Activated CD4-positive, alpha-beta memory T cell treated with anti-CD3 and anti-CD28 coated beads for 36 hours (primary cell): ENCODE measurements around the gene PACS2. TPM values are rescaled to one million over a fixed set of nuclear protein-coding genes. Genes with fewer than 3 reads are reported as not detected.
"Not testable (repeated sequence)": the region's sequence is repeated elsewhere in the genome, so short reads cannot be mapped to it uniquely, and the experiment has no call there.

Experiments used
- CTCF ChIA-PET: fragments of 350-600 bp; sonication (Branson Sonifier 250); formaldehyde crosslinking; loops from one replicate; lab custom pipeline; 2021; ENCODE audit warnings: antibody characterized with exemption, inconsistent platforms; lab: Charles Lee
- POLR2A ChIA-PET: fragments of 350-600 bp; sonication (Branson Sonifier 250); formaldehyde crosslinking; loops from one replicate; lab custom pipeline; 2021; ENCODE audit warnings: antibody characterized with exemption; lab: Charles Lee
- DNase-seq: peaks from one replicate; pipeline ENCODE4 v3.0.0-alpha.2; 2020
- H3K27ac Mint-ChIP-seq: one replicate; pipeline ENCODE4 v1.8.0; 2021; ENCODE audit warnings: mixed read lengths
- H3K27me3 Mint-ChIP-seq: one replicate; pipeline ENCODE4 v1.8.0; 2021; ENCODE audit warnings: mixed read lengths
- H3K36me3 Mint-ChIP-seq: one replicate; pipeline ENCODE4 v1.8.0; 2021; ENCODE audit warnings: mixed read lengths
- H3K4me1 Mint-ChIP-seq: one replicate; pipeline ENCODE4 v1.8.0; 2021; ENCODE audit warnings: low read depth, mixed read lengths
- H3K4me3 Mint-ChIP-seq: one replicate; pipeline ENCODE4 v1.8.0; 2021; ENCODE audit warnings: mild to moderate bottlenecking, mixed read lengths
- H3K9me3 Mint-ChIP-seq: one replicate; pipeline ENCODE4 v1.8.0; 2021; ENCODE audit warnings: mixed read lengths
- intact Hi-C: fragments of 100-400 bp; cut with micrococcal nuclease; formaldehyde crosslinking; loops from one replicate; pipeline ENCODE4 v1.15.1; 2023
- total RNA-seq, 2 experiments: library from RNA; stranded (reverse); gene quantifications; one replicate each; pipeline ENCODE4 v1.2.3, GENCODE V29; 2021

Gene PACS2
- total RNA-seq, 2 experiments from 2014 or later, result 32.3 to 36.6 TPM

DNA sequence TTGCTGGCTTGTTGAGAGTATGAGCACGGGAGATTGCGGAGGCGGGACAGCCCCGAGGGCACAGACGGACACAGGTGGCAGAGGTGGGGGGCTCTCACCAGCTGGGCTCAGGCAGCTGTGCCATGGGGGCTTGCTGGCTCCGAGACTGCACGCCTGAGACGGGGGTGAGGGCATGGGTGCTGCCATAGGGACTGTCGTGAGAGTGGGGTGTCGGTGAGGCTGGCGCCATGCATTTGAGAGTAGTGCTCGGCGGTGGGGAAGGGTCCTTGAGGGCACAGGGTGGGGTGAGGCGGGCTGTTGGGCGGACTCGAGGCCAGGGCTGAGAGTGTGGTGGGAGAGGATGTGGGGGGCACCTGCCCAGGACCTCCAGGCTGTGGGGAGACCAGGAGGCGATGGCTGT, 43.1 kb downstream of the PACS2 start:
- POLR2A ChIA-PET, result no interaction called here
- H3K4me1 Mint-ChIP-seq, result no peaks in the 10 kb centered on the region
- H3K4me3 Mint-ChIP-seq, result no peak overlapping the region
- intact Hi-C loops, result no loop called here
- no peaks in the 10 kb centered on the region for H3K9me3 Mint-ChIP-seq
- no peaks in the 10 kb centered on the region for H3K27me3 Mint-ChIP-seq
- H3K27ac Mint-ChIP-seq, result no peak overlapping the region
- H3K36me3 Mint-ChIP-seq, result no peaks in the 10 kb centered on the region
- CTCF ChIA-PET, result no interaction called here
- DNase-seq, result no peak

DNA sequence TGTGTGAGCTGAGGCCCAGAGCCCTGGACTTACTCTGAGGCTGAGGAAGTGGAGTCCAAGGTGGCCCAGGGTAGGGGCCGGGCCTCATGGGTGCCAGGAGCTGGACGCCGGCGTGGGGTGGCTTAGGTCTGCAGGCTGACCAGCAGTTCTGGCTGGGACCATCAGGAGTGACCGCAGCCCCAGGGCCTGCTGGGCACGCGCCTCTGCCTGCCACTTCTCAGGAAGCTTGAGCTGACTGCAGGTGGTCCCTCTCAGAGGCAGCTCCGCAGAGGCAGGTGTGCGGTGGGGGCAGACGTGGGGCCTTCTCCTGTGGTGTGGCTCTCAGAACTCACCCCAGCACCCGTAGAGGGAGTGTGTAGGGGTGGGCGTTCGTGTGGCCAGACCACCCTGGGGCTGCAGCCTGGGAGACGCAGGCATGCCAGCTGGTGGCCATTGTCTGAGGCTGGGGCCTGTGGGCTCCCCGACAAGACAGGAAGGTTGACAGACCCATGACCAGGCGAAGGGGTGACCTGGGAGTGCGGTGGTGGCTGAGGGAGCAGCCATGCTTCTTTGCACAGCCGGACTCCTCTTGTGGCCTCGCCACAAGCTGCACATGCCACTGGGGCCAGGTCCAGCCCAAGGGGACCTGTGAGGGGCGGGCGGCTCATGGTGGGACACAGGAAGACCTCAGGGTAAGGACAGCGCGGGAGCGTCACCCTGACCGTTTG, 43.7 kb downstream of the PACS2 start:
- peaks cover 3% of the 10 kb centered on the region for H3K4me1 Mint-ChIP-seq
- no peaks in the 10 kb centered on the region for H3K36me3 Mint-ChIP-seq
- no peaks in the 10 kb centered on the region for H3K9me3 Mint-ChIP-seq
- no peak for DNase-seq
- CTCF ChIA-PET, result no interaction called here
- no peaks in the 10 kb centered on the region for H3K27me3 Mint-ChIP-seq
- POLR2A ChIA-PET, result no interaction called here
- H3K27ac Mint-ChIP-seq, result no peak overlapping the region
- intact Hi-C loops, result no loop called here
- no peak overlapping the region for H3K4me3 Mint-ChIP-seq

GRCh38 chr14:105358943-105359342, 44.4 kb downstream of the PACS2 start:
- ChIA-PET CTCF (no interaction called here), POLR2A (no interaction called here)
- no peak for DNase-seq
- Mint-ChIP-seq H3K4me3 (no peak overlapping the region), H3K9me3 (no peaks in the 10 kb centered on the region), H3K27me3 (peaks cover 2% of the 10 kb centered on the region), H3K4me1 (peaks cover 7% of the 10 kb centered on the region), H3K36me3 (no peaks in the 10 kb centered on the region), H3K27ac (no peak overlapping the region)
- intact Hi-C loops, result no loop called here

- H3K27me3 Mint-ChIP-seq, H3K4me1 Mint-ChIP-seq, intact Hi-C loops, H3K27ac Mint-ChIP-seq, H3K9me3 Mint-ChIP-seq, POLR2A ChIA-PET, DNase-seq, H3K36me3 Mint-ChIP-seq, H3K4me3 Mint-ChIP-seq: not testable (repeated sequence)
- CTCF ChIA-PET, result interaction anchor here (1.3 kb wide), 1 partner anchor 9 kb away, joined by 4 read pairs; no protein-coding TSS in a partner anchor
Observed at GRCh38 chr14:105361412-105361811, 46.9 kb downstream of the PACS2 start.

- Mint-ChIP-seq H3K27ac (no peak overlapping the region), H3K27me3 (peaks cover 3% of the 10 kb centered on the region), H3K9me3 (no peaks in the 10 kb centered on the region), H3K4me1 (peaks cover 9% of the 10 kb centered on the region), H3K36me3 (no peaks in the 10 kb centered on the region), H3K4me3 (no peak overlapping the region)
- POLR2A ChIA-PET, result no interaction called here
- peak; percentile 36 for DNase-seq
- intact Hi-C loops, result no loop called here
- CTCF ChIA-PET, result interaction anchor here (1.6 to 2.4 kb wide), 2 partner anchors 117 to 126 kb away, joined by 5 to 11 read pairs; no protein-coding TSS in a partner anchor
Observed at GRCh38 chr14:105363847-105364708, 49.5 kb downstream of the PACS2 start.

- Mint-ChIP-seq H3K27me3 (peaks cover 3% of the 10 kb centered on the region), H3K4me3 (no peak overlapping the region), H3K27ac (no peak overlapping the region), H3K36me3 (no peaks in the 10 kb centered on the region), H3K9me3 (no peaks in the 10 kb centered on the region), H3K4me1 (peaks cover 9% of the 10 kb centered on the region)
- DNase-seq, result no peak
- intact Hi-C loops, result no loop called here
- ChIA-PET CTCF (interaction anchor here (2.4 kb wide), 1 partner anchor 125 kb away, joined by 11 read pairs; no protein-coding TSS in a partner anchor), POLR2A (no interaction called here)
Observed at GRCh38 chr14:105365101-105365500, 50.6 kb downstream of the PACS2 start.

DNA sequence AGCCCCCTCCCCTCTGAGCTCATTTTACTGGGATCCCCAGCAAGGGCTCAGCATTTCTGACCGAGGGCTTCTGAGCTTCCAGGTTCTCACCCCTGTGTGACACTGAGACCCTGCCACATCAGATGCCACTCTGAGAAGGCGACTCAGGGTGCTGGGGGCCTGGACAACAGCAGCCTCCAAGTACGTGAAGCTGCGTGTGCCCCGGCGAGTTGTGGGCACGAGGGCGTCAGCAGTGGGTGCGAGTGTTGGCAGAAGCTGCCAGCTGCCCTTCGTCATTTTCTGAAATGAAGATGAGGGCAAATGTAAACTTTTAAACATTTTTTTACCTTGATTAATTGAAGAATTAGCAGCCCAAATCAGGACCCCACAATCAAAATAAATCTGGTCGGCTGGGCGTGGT, 51.1 kb downstream of the PACS2 start:
- peaks cover 3% of the 10 kb centered on the region for H3K27me3 Mint-ChIP-seq
- no peak overlapping the region for H3K4me3 Mint-ChIP-seq
- intact Hi-C loops, result no loop called here
- no peak overlapping the region for H3K27ac Mint-ChIP-seq
- ChIA-PET CTCF (interaction anchor here (2.4 kb wide), 1 partner anchor 124 kb away, joined by 11 read pairs; no protein-coding TSS in a partner anchor), POLR2A (no interaction called here)
- no peak for DNase-seq
- no peaks in the 10 kb centered on the region for H3K36me3 Mint-ChIP-seq
- peaks cover 9% of the 10 kb centered on the region for H3K4me1 Mint-ChIP-seq
- no peaks in the 10 kb centered on the region for H3K9me3 Mint-ChIP-seq

DNA sequence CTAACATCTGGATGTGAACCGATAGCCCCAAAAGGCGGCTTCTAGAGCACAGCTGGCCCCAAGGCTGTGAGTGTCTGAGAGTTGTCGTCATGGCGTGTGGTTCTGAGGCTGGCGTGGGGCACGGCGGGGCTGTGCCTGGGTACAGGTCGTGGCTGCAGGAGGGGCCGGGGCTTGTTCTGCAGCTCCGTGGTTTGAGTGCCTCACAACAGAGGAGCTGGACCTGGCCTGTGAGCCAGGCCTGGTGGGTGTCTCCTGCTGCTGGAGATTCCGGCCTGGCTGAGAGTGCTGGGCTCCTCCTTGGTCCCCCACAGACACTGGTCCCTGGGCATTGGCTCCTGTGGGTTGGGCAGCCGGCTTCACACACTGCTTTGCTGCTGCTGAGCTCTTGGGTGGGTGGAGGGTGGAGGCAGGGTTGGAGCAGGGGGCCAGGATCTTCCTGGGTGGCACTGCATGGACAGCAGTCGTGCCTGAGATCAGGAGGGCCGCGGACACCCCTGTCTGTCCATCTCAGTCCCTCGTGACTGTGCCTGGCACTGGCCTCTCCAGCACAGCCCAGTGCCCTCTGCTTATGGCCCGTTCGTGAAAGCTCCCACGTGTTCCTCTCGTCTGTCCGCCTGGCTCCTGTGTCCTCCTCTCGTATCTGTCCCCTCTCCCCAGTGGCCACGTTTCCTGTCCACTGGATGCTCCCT, 52.0 kb downstream of the PACS2 start:
- H3K36me3 Mint-ChIP-seq, result no peaks in the 10 kb centered on the region
- CTCF ChIA-PET, result interaction anchor here (2.4 kb wide), 1 partner anchor 123 kb away, joined by 11 read pairs; no protein-coding TSS in a partner anchor
- H3K9me3 Mint-ChIP-seq, result no peaks in the 10 kb centered on the region
- DNase-seq, result no peak
- POLR2A ChIA-PET, result no interaction called here
- no peak overlapping the region for H3K4me3 Mint-ChIP-seq
- intact Hi-C loops, result no loop called here
- H3K27me3 Mint-ChIP-seq, result peaks cover 3% of the 10 kb centered on the region
- H3K4me1 Mint-ChIP-seq, result peaks cover 9% of the 10 kb centered on the region
- H3K27ac Mint-ChIP-seq, result no peak overlapping the region

- H3K27ac Mint-ChIP-seq, result no peak overlapping the region
- H3K4me1 Mint-ChIP-seq, result peaks cover 9% of the 10 kb centered on the region
- H3K36me3 Mint-ChIP-seq, result no peaks in the 10 kb centered on the region
- POLR2A ChIA-PET, result no interaction called here
- DNase-seq, result no peak
- CTCF ChIA-PET, result no interaction called here
- H3K27me3 Mint-ChIP-seq, result peaks cover 3% of the 10 kb centered on the region
- no peaks in the 10 kb centered on the region for H3K9me3 Mint-ChIP-seq
- no peak overlapping the region for H3K4me3 Mint-ChIP-seq
- intact Hi-C loops, result no loop called here
Observed at GRCh38 chr14:105367116-105368031, 52.8 kb downstream of the PACS2 start.

DNA sequence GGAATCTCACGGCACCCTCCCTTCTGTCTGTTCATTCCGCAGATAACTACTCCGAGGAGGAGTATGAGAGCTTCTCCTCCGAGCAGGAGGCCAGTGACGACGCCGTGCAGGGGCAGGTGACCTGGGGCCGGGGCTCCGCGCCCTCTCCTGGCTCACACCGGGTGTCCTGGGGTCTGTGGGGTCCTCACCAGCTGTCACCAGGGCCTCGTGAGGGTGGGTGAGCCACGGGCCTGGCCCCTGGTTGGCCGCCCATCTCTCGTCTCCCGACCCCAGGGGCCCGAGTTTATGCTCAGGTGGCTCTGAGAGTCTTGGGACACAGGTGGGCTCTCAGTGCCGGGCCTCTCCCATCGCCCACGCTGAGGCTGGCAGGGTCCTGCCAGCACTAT, 53.5 kb downstream of the PACS2 start:
- ChIA-PET POLR2A (no interaction called here), CTCF (no interaction called here)
- intact Hi-C loops, result no loop called here
- no peak for DNase-seq
- Mint-ChIP-seq H3K27ac (no peak overlapping the region), H3K27me3 (peaks cover 3% of the 10 kb centered on the region), H3K4me3 (no peak overlapping the region), H3K4me1 (peaks cover 6% of the 10 kb centered on the region), H3K9me3 (no peaks in the 10 kb centered on the region), H3K36me3 (no peaks in the 10 kb centered on the region)

- H3K36me3 Mint-ChIP-seq, result no peaks in the 10 kb centered on the region
- no peak for DNase-seq
- no peak overlapping the region for H3K4me3 Mint-ChIP-seq
- POLR2A ChIA-PET, result no interaction called here
- H3K27ac Mint-ChIP-seq, result no peak overlapping the region
- peaks cover 6% of the 10 kb centered on the region for H3K4me1 Mint-ChIP-seq
- peaks cover 3% of the 10 kb centered on the region for H3K27me3 Mint-ChIP-seq
- intact Hi-C loops, result no loop called here
- CTCF ChIA-PET, result interaction anchor here (1.2 to 6.5 kb wide), 2 partner anchors 47 to 121 kb away, joined by 3 to 138 read pairs; no protein-coding TSS in a partner anchor
- H3K9me3 Mint-ChIP-seq, result no peaks in the 10 kb centered on the region
Observed at GRCh38 chr14:105368426-105368825, 53.9 kb downstream of the PACS2 start.
